ENCODE data around the gene DPT. TPM values are rescaled to one million over a fixed set of nuclear protein-coding genes. Genes with fewer than 3 reads are reported as not detected.
"Not testable (repeated sequence)": the region's sequence is repeated elsewhere in the genome, so short reads cannot be mapped to it uniquely, and the experiment has no call there.

DPT gene
- total RNA-seq, 1 donor = 4.3 TPM

- no peak overlapping the region for H3K4me3 ChIP-seq (ENCODE audit: insufficient read depth, low read length)
- H3K9me3 ChIP-seq (ENCODE audit: low read depth, low read length) = no peaks in the 10 kb centered on the region
- H3K27ac ChIP-seq (ENCODE audit: low read depth, low read length) = no peak overlapping the region
- DNase-seq (ENCODE audit: insufficient read length, low spot score, missing footprints) = no peak
- TF ChIP-seq, protein P1, sequence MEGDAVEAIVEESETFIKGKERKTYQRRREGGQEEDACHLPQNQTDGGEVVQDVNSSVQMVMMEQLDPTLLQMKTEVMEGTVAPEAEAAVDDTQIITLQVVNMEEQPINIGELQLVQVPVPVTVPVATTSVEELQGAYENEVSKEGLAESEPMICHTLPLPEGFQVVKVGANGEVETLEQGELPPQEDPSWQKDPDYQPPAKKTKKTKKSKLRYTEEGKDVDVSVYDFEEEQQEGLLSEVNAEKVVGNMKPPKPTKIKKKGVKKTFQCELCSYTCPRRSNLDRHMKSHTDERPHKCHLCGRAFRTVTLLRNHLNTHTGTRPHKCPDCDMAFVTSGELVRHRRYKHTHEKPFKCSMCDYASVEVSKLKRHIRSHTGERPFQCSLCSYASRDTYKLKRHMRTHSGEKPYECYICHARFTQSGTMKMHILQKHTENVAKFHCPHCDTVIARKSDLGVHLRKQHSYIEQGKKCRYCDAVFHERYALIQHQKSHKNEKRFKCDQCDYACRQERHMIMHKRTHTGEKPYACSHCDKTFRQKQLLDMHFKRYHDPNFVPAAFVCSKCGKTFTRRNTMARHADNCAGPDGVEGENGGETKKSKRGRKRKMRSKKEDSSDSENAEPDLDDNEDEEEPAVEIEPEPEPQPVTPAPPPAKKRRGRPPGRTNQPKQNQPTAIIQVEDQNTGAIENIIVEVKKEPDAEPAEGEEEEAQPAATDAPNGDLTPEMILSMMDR (IDR thresholded peaks at IDR 0.05; ENCODE audit: extremely low read depth, low read depth, low read length) = no peak
- no peaks in the 10 kb centered on the region for H3K36me3 ChIP-seq (ENCODE audit: insufficient read depth, low read length)
- no peak overlapping the region for H3K4me2 ChIP-seq (ENCODE audit: insufficient read depth, low read length)
- H3K27me3 ChIP-seq (ENCODE audit: insufficient read depth, low read length) = no peaks in the 10 kb centered on the region
- H2AFZ ChIP-seq (ENCODE audit: low read length) = no peak overlapping the region
- no peaks in the 10 kb centered on the region for H4K20me1 ChIP-seq (ENCODE audit: insufficient read depth, low read length)
- H3K4me1 ChIP-seq (ENCODE audit: insufficient read depth, low read length) = peaks cover 3% of the 10 kb centered on the region
- H3K79me2 ChIP-seq (ENCODE audit: insufficient read depth, low read length) = no peaks in the 10 kb centered on the region
Observed at GRCh38 chr1:168771104-168771630, 42.2 kb upstream of the DPT start.

GRCh38 chr1:168769893-168770292 lies 40.9 kb upstream of the DPT start:
- not testable (repeated sequence) for H3K4me1 ChIP-seq (ENCODE audit: insufficient read depth, low read length); H2AFZ ChIP-seq (ENCODE audit: low read length); H3K27me3 ChIP-seq (ENCODE audit: insufficient read depth, low read length); H3K4me2 ChIP-seq (ENCODE audit: insufficient read depth, low read length); DNase-seq (ENCODE audit: insufficient read length, low spot score, missing footprints); H4K20me1 ChIP-seq (ENCODE audit: insufficient read depth, low read length); H3K4me3 ChIP-seq (ENCODE audit: insufficient read depth, low read length); H3K27ac ChIP-seq (ENCODE audit: low read depth, low read length); H3K36me3 ChIP-seq (ENCODE audit: insufficient read depth, low read length); H3K9me3 ChIP-seq (ENCODE audit: low read depth, low read length); H3K79me2 ChIP-seq (ENCODE audit: insufficient read depth, low read length)

DNA sequence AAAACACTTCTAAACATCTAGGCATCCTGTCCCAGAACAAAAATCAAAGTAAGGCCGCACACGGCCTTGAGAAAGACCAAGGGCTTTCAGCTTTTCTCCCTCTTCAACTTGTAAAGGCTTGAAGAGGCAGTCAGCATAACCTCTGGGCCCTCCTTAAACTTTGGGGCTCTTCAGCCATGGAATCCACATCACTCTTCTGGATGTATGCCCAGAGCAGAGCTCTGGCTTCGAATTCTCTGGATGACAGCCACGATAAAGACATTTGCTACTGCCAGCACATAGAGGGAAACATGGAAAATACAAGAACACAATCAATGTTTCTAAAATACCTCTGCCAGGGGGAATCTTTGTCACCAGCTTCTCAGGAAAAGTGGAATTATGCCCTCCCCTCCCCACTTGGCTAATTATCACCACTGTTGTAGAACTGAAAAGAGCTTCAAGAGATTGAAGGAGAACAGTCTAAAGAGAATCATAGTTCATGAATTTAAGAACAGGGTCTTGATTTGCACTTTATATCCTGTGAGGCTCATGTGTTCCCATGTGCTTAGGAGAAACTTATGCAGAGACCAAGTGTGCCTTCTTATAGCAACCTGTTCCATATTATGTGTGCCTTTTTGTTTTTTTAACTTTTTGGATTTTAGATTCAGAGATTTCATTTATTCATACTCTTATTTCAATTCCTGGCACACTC lies 39.0 kb upstream of the DPT start:
- H3K4me3 ChIP-seq (ENCODE audit: insufficient read depth, low read length) = no peak overlapping the region
- no peaks in the 10 kb centered on the region for H3K27me3 ChIP-seq (ENCODE audit: insufficient read depth, low read length)
- H3K79me2 ChIP-seq (ENCODE audit: insufficient read depth, low read length) = no peaks in the 10 kb centered on the region
- H3K27ac ChIP-seq (ENCODE audit: low read depth, low read length) = no peak overlapping the region
- no peaks in the 10 kb centered on the region for H3K9me3 ChIP-seq (ENCODE audit: low read depth, low read length)
- H4K20me1 ChIP-seq (ENCODE audit: insufficient read depth, low read length) = no peaks in the 10 kb centered on the region
- H3K4me2 ChIP-seq (ENCODE audit: insufficient read depth, low read length) = no peak overlapping the region
- no peak overlapping the region for H2AFZ ChIP-seq (ENCODE audit: low read length)
- DNase-seq (ENCODE audit: insufficient read length, low spot score, missing footprints) = no peak
- TF ChIP-seq, protein P1 (IDR thresholded peaks at IDR 0.05; ENCODE audit: extremely low read depth, low read depth, low read length) = no peak
- no peaks in the 10 kb centered on the region for H3K36me3 ChIP-seq (ENCODE audit: insufficient read depth, low read length)
- H3K4me1 ChIP-seq (ENCODE audit: insufficient read depth, low read length) = no peaks in the 10 kb centered on the region

DNA sequence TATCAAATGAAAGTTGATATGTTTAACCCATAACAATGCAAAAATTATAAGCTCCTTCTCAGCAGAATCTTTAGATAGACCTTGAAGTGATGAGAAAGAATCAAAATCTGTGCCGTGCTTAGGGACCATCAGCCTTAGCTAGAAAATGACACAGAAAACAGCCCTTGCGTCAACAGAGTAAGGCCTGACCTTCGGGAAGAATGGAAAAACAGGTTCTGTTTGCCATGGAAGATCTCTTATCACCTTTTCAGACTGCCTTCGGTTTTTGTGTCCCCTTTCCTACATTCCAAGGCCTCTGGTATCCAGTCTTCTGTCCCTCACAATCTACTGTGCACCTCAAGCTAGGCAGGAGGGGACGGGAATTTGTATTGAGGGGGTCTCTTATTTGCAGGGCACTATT lies 37.6 kb upstream of the DPT start:
- Histone ChIP-seq H3K9me3 (ENCODE audit: low read depth, low read length) (no peaks in the 10 kb centered on the region), H3K4me1 (ENCODE audit: insufficient read depth, low read length) (no peaks in the 10 kb centered on the region), H3K36me3 (ENCODE audit: insufficient read depth, low read length) (no peaks in the 10 kb centered on the region), H3K4me2 (ENCODE audit: insufficient read depth, low read length) (no peak overlapping the region), H3K27ac (ENCODE audit: low read depth, low read length) (no peak overlapping the region), H3K4me3 (ENCODE audit: insufficient read depth, low read length) (no peak overlapping the region), H3K79me2 (ENCODE audit: insufficient read depth, low read length) (no peaks in the 10 kb centered on the region), H3K27me3 (ENCODE audit: insufficient read depth, low read length) (no peaks in the 10 kb centered on the region), H4K20me1 (ENCODE audit: insufficient read depth, low read length) (no peaks in the 10 kb centered on the region), H2AFZ (ENCODE audit: low read length) (no peak overlapping the region)
- TF ChIP-seq, protein P1 (IDR thresholded peaks at IDR 0.05; ENCODE audit: extremely low read depth, low read depth, low read length) = no peak
- no peak for DNase-seq (ENCODE audit: insufficient read length, low spot score, missing footprints)
